ENCODE results near the gene GRIA2.

The GRIA2 gene

GRCh38 chr4:157358851-157359250 is 138.3 kb downstream of the GRIA2 start:
- no peak for DNase-seq (ENCODE audit: extremely low read depth, low read depth)
- no peak for TF ChIP-seq CTCF (IDR thresholded peaks at IDR 0.05; ENCODE audit: low read depth, low read length)

- no peak for TF ChIP-seq CTCF (IDR thresholded peaks at IDR 0.05; ENCODE audit: low read depth, low read length)
- DNase-seq (ENCODE audit: extremely low read depth, low read depth): no peak
These were observed 142.8 kb downstream of the GRIA2 start for GRCh38 chr4:157363360-157363759.

GRCh38 chr4:157372154-157372553 is 151.6 kb downstream of the GRIA2 start:
- DNase-seq (ENCODE audit: extremely low read depth, low read depth): no peak

GRCh38 chr4:157372567-157372966 is 152.0 kb downstream of the GRIA2 start:
- no peak for TF ChIP-seq CTCF (IDR thresholded peaks at IDR 0.05; ENCODE audit: low read depth, low read length)
- DNase-seq (ENCODE audit: extremely low read depth, low read depth): no peak

More at GRCh38 chr4:157372154-157372553, 151.6 kb downstream of the GRIA2 start:
- no peak for TF ChIP-seq CTCF (IDR thresholded peaks at IDR 0.05; ENCODE audit: low read depth, low read length)

GRCh38 chr4:157389741-157390140 is 169.2 kb downstream of the GRIA2 start:
- TF ChIP-seq CTCF (IDR thresholded peaks at IDR 0.05; ENCODE audit: low read depth, low read length): no peak
- no peak for DNase-seq (ENCODE audit: extremely low read depth, low read depth)

- TF ChIP-seq CTCF (IDR thresholded peaks at IDR 0.05; ENCODE audit: low read depth, low read length): no peak
- DNase-seq (ENCODE audit: extremely low read depth, low read depth): no peak
These were observed 184.5 kb downstream of the GRIA2 start for GRCh38 chr4:157405070-157405469.

Measured in AG09319 (cell line).